Activated effector memory CD4-positive, alpha-beta T cell treated with anti-CD3 and anti-CD28 coated beads, Interleukin-2, amount 50 U/mL, for 16 hours (primary cell): Measurements from ENCODE around the gene ERRFI1.

Experiments used
- DNase-seq: peaks from one replicate; pipeline ENCODE4 v3.0.0-alpha.2; 2020

ERRFI1 gene

DNA sequence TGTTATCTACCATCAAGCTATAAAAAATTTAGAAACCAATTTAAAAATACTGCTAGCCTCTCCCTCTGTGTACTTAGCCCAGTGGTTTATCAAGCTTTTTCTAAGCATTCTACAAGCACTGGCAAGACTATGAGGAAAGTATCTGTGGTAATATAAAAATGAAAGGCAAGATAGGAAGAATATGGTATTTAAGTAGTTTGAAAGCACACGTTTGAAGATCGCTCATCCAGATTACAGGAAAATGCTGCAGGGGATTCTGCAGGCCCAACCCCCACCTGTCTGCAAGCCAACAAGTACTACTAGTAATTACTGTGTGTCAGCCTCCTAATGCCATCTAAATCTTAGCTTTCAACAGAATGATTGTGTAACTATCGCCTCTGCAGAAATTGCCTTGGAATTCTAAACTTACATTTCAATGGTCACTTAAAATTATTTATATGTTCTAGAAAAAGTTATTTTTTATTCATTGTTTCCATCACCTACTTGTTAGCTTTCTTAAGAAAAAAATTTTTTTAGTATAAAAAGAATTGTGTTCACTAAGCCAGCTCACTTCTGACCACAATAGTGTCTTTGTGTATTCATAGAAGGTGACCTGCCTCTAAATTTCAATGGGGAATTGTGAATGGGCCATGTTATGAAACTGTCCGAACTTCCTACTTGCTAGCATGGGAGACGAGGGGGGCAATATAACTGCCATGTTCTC is 8.5 kb downstream of the ERRFI1 start:
- no peak for DNase-seq

DNA sequence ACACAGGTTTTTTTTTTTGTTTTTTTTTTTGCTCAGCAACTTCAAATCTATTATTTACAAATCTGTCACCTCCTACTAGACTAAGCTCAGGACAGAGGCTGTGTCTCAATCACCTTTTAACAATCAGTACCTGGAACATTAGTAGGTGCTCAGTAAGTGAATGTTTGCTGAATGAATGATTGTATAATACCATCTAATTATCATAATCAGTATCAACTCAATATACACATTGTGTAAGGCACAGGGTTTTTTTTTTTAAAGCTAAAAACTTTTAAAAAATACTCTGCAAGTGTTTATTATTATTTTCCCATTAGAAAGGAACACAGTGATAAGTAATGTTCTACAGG is 9.2 kb downstream of the ERRFI1 start:
- DNase-seq: no peak

DNA sequence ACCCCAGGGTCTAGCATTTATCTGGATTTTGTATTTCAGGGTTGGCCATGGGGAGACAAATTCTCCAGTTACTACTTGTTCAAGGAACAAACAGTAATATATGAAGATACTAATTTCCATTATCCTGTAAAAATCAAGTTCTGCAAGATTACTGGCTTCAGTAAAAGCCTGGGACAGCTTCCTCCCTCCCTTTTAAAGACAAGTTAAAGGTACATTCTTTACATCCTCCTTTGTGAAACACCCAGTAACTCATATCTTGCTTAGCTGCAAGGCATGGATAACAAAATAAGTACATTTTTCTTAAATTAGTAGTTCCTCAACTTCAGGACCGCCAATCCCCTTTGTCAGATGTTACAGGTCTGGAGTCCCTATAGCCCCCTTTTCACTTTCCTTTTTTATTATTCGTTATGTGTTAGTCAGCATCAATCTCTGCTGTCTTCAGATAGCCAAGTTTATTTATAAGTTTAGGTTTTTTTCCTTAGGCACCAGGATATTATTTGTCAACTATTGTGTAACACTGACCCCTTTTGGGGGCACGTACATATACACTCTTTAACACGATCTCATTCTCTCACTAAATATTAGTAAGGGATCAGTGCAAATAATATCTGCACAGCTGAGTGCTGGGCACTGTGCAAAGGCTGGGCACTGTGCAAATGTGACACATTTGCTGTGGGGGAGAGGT is 9.8 kb downstream of the ERRFI1 start:
- DNase-seq: no peak

GRCh38 chr1:8015809-8016165 is 10.3 kb downstream of the ERRFI1 start:
- no peak for DNase-seq

DNA sequence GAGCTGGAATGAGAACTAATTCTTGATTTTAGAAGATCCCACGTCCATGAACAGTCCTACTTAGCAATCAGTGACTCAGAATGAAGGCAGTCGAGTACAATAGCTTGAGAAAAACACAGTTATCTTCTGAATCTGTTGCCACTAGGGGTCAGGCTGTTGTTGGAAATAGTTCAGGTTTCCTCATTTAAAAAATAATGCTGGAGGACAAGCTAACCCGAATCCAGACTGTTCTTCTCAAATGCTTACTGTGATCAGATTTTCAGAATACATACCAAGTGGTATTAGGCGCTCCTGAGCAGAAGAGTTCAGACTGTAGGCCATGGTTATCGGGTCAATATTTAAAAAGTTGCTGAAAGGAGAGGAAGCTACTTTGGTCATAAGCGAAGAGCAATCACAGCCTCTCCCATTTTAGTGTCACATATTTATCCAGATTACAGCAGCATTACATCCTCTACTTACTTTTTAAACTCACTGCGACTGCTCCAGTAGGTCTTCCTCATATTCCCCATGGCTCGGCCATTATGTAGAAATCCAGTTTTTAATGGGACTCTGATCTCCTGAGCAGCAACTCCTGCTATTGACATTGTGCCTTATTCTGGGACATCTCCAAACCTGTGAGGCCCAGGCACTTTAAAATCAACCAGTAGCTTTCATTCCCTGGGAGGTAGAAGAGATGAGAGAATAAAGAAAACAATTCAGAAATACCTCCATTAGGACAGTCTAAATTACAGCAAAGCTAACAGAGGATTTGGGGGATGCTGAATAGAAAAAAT is 10.9 kb downstream of the ERRFI1 start:
- no peak for DNase-seq

- DNase-seq: no peak
These were observed 11.6 kb downstream of the ERRFI1 start for GRCh38 chr1:8014381-8014988.

DNA sequence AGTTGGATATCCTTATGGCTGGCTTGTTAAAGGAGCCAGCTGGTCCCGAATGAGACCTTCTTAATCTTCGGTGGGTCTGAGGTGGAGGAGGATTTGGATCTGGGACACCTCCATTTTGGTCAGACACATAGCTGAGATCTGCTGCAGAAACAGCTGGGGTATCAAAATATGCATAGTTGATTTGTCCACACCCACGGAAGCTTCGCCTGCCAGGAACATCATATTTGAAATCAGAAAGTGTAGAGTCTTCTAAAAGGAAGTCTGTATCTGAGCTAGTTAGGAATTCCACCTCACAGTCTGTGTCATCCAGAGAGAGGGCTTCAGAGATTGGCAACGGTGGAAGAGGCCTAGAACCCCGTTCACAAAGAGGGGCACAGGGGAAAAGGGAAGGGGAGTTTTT is 12.3 kb downstream of the ERRFI1 start:
- DNase-seq: no peak

DNA sequence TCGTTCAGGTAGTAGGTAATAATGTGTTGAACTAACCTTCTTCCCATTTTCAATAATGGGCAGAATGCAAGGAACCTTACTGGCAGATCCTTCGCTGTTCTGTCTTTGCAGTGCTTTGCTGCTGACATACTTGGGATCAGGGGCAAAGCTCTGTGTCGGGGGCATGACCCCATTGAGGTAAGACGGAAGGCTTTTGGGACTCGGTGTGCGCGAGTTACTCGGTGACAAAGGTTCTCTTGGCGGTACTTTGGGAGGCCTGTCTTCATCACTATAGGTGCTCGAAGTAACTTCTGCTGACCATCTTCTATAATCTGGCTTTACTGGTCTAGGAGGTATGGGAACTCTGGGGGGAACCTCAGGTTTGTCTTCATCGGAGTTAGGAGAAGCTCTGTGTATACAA is 12.7 kb downstream of the ERRFI1 start:
- DNase-seq: no peak

- DNase-seq: no peak
These were observed 13.2 kb downstream of the ERRFI1 start for GRCh38 chr1:8012955-8013354.

DNA sequence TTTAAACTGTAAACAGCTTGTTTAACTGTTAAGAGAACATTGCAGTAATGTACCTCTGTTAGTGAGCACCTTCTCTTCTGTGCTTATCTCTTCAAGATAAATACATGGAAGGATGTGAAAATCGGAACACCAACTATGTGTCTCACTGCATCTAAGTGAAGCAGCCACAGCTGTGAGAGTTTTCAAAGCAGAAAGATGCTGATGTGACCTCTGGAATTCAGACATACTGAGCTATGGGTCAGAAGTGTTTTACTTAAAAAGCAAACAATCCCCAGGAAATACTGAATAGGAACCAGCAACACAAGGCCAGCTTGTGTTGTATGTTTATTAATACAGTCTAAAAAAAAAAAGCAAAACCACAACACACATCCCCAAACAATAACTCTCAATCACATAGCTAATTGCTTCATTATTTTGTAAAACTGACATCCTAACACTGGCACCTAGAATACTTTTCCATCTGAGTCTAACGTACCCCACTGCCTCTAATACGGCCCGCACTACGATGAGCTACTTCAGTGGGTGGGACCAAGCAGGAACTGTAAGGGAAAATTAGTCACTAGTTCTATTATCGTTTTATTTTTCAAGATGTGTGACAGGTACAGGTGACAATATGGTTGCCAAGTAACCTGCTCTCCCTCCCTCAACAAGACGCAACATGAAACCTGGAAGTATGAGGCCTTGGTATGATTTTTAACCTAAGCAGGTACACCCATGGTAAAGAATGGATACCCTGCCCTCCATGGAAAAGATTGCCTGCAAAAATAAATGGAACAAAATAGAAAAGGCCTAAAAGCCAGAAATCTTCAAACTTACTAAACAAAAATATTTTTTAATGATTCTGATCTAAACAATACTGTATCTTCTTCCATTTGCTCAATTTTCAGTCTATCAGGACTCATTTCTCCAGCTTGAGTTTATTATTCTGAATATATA is 13.9 kb downstream of the ERRFI1 start:
- no peak for DNase-seq

GRCh38 chr1:8011016-8011415 is 15.1 kb downstream of the ERRFI1 start:
- no peak for DNase-seq

GRCh38 chr1:8010080-8010664 is 15.9 kb downstream of the ERRFI1 start:
- no peak for DNase-seq

- DNase-seq: no peak
These were observed 16.8 kb downstream of the ERRFI1 start for GRCh38 chr1:8009043-8010002.

DNA sequence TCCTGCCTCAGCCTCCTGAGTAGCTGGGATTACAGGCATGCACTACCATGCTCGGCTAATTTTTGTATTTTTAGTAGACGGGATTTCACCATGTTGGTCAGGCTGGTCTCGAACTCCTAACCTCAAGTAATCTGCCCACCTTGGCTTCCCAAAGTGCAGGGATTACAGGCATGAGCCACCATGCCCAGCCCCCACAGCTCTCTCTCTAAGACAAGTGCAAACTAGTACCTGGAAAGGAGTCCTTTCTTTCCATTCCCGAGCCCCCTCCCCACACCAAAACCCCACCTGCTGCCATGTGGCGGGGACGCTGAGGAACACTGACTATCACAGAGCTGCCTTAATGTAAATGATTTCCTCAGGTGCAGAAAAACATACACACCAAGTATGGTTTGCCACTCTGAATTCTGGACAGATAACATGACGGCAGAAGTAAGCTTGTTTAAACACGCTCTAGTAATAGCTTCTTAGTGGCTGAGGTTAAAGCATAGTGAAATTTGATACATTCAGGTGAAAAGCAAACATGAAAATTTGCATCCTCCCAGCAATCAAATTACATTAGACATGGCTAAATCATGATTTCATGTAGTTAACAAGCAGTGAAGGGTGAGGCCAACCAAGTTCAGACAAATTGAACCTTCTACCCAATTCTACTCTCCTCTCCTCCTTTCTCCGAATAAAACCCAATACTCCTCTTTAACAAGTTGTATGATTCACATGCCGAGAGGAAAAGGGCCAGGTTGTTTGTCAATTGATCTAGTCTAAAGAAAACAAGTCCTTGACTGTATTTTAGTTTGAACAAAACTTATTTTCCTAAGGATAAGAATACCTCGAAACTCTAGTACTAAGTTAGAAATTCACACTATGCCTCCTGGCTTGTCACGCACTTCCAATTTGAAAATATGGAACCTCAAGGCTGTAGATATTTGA is 19.8 kb downstream of the ERRFI1 start:
- no peak for DNase-seq

DNA sequence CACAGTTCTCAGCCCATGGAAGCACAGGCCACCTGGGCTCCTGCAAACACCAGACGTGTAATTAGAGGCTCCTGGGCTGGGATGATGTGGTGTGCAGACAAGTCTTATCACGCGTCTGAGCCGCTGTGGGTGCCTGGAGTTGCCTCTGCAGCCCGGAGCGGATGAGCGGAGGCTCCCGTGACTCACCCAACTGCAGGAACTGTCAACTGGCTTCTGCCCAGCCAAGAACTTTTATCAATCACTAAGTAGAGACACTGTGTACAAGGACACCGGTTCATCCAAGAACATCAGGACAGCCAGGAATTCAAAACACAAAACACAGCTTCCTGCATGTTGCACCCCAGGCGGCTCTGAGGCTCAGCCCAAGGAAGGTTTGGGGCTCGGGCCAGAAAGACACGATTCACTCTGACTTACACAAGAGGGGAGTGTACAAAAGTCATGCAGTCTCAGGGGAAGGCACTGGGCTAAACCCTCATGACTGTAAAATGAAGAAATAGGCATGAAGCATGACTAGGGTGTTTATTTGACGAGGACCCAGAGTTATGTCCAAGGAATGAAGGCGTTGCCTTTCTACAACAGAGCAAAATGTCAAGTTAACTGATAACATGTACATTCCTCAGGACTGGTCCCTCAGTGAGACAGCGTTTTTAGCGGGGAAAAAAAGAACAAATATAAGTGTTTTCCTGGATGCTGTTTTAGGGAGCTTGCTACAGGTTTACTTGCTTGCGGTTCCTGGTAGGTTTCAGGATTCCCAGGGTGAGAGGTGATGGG is 21.1 kb downstream of the ERRFI1 start:
- no peak for DNase-seq

DNA sequence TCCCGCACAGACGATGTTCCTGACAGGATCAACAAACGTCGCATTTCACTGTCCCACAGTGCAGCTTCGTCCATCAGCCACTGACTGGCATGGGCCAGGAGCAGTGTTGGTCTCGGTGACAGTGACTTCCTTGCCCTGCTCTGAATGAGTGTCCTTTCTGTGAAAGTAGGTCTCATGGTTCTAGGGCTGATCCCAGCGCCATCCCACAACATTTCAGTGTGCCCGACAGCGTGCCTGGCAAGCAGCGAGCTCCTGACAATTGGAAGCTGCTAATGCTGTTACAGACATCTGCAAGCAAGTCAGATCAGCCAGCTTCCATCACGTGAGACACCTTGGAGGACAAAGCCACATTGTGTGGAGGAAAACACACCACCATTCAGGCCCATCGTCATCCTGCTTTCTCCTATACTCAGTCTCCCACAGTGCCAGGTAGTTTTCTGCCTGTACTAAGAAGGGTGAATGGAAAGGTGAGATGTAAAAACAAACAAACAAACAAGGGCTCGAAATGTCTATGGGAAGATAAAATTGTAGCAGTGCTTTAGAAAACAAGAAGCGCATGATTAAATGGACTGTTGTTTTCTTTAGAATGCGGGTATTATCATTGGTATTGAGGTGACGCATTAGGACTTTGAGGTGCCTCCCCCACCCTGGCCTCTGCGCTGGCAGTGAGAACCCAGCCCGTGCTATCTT is 21.9 kb downstream of the ERRFI1 start:
- no peak for DNase-seq

DNA sequence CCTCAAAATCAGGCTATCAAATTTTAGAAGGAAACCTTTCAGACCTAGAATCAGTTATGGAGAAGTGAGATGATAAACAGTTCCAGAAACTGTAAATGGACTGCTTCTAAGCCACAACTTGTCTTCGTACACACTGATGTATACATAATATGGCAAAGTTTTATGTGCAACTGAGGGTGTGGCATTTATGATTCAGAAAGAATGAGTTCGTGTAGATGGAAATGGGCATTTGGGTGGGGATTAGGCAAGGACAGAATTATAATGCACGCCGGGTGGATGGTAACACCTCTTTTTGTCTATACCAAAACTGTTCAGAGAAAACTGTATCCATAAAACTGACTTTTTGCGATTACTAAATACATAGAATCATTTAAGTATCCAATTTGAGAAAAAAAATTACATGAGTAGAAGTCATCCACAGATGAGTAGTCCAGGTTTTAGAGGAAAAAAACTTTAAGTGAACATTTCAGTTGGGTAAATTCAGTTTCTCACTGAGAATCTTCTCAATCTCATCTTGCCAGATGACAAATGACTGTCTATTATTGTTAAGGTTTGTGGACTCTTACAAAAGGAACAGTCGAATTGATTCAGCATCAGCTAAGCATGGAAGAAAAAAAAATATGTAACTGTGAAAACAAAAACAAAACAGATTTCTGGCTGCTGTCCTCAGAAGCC is 22.5 kb downstream of the ERRFI1 start:
- DNase-seq: no peak

DNA sequence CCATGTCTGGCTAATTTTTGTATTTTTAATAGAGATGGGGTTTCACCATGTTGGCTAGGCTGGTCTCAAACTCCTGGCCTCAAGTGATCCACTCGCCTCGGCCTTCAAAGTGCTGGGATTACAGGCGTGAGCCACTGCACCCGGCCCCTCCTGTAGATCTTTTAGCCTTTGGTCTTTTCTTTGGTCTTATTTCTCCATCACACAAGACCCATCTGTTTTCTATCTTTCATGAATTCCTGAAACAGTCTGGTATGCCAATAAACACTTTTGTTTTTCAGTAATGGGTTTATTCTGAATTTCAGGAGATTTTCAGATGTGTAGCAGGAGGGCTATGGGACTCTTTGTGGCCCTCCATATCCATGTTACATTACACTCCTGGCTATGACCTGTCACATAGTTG is 23.2 kb downstream of the ERRFI1 start:
- DNase-seq: no peak
